ENCODE results near the gene FBXW11. TPM values are rescaled to one million over a fixed set of nuclear protein-coding genes. Genes with fewer than 3 reads are reported as not detected.

FBXW11 gene
- total RNA-seq, 1 donor from 2014 or later, result 84.0 TPM

DNA sequence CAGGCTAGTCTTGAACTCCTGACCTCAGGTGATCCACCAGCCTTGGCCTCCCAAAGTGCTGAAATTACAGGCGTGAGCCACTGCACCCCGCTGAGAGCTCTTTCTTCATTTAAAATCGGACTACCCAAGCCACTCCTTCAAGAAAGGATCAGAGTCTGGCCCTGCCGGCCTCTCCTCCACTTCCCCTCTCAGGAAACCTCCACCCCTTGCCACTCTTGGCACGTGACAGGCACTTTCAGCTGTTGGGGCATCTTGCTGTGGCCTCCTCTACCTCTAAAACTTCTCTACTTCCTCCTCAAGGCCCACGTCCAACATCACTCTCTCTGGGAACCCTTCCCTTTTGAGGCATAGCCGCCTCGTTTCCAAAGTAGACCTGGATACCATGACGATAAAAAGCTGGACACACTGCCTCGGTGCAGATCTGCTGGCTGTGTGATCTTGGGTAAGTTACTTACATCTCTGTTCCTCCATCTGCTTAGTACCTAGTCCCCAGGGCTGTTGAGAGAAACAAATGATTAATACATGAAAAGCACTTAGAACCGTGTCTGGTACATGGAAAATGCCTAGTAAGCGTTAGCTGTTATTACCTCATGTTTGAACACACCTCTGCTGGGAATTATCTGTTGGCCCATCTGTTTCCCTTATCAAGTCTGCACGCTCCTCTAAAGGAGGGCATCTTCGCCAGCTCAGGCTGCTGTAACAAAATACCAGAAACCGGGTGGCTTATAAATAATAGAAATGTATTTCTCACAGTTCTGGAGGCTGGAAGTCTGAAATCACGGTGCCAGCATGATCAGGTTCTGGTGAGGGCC, 165.5 kb downstream of the FBXW11 start:
- DNase-seq, result no peak

DNA sequence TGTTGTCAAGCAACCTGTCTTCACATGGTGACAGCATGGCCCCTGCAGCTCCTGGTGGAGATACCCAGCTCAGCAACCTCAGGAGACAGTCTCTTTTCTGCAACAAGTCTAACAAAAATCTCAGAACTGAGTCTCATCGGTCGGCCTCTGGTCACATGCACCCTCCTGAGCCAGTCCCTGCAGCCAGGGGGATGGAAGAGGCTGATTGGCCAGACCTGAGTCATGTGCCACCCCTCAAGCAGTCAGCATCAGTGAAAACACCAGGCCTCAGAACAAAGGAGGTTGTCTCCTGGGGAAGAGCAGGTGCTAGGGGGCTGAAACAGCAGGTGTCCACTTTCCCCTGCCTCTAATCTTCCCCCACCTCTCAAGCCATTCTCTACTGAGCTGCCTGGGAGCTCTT, 166.4 kb downstream of the FBXW11 start:
- DNase-seq, result no peak

DNA sequence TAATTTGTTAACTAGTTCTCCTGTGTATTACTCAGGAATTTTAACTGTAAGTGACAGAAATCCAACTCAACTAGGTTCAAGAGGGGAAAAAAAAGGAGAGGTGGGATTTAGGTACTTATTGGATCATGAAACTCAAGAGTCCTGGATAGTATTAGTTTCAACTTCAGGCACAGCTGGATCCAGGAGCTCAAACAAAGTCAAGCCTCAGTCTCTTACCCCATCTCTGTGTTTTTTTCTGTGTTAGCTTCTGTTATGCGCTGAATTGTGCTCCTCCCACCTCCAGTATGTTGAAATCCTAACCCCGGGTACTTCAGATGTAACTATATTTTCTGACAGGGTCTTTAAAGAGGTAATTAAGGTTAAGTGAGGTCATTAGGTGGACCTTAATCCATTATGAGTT, 167.3 kb downstream of the FBXW11 start:
- no peak for DNase-seq

DNA sequence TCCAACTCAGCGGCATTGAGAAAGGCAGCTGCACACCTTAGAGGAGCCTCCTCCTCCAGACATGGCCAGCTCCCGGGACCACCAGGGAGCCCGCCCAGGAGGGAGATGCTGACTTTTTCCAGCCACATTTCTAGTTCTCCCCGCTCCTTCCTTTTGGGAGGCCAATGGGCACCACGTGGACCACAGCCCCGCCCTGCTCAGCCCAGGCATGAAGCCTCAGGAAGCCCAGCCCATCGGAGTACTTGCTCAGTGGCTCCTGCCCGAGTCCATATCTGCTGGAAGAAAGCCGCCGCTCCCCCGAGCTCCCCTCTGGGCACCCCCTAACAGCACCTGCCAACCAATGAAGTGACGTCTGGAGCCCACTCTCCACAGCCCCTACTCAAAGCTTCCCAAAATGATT, 168.4 kb downstream of the FBXW11 start:
- no peak for DNase-seq

DNA sequence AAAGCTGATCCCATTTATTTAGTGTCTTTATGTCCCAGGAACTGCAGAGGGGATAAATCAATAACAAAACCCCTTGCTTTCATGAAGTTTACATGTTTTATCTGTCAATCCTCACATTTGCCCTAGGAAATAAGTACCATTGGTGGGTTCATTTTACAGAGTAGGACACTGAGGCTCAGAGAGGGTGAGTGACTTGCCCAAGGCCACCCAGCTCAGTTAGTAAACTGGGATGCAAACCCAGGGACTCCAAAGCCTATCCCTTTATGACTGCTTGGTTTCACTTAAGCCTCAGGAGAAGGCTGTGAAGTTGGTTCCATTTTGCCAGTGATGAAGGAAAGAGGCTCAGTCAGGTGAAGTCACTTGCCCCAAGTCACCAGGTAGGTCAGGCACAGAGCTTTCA, 168.9 kb downstream of the FBXW11 start:
- DNase-seq, result no peak

DNA sequence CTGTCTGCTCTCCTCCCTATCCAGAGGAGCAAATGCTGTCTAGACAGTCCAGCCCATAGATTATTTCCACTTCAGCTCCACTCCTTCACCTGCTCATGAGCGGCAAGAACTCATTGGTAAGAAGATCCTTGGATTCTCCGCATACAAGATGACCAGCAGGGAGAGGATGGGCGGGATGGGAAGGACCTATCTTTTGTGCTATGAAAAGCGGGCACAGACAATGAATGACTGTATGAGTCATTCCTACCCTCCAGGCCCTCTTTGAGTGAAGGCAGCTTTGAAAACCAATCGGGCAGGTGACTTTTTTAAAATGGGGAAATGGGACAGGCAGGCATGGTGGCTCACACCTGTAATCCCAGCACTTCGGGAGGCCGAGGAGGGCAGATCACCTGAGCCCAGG, 171.4 kb downstream of the FBXW11 start:
- no peak for DNase-seq

DNA sequence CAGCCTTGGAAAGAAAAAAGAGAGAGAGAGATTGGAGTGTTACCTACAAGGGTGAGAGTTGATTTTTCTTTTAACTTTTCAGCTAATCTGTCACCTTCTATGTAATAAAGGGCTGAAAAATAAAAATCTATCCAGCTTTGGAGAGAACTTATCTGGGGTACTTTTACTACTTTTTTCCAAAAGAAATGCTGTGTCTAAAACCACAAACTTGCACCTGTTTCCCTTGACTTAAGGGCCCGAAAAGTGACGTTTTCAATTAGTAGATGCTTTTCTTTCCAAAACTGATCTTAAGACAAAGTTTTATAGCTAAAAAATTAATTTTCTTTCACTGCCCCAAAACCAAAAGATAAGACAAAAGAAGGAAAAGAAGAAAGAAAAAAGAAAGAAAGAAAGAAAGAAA, 172.0 kb downstream of the FBXW11 start:
- no peak for DNase-seq

DNA sequence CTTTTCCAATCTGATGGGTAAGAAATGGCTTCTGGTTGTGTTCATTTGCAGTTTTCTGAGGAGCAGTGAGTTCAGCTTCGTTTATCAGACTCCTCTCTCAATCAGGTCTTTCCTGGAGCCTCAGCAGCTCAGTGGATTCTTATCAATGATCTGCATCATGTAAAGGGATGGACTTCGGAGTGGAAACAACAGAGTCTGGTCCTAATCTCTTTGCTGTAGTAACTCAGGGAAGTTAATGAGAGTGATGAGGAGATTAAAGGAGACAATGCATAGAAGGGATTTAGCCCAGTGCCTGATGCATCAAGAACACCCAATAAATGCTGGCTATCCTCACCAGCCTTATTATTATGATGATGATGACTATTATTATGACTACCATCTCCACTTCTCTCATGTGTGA, 173.7 kb downstream of the FBXW11 start:
- DNase-seq, result no peak

DNA sequence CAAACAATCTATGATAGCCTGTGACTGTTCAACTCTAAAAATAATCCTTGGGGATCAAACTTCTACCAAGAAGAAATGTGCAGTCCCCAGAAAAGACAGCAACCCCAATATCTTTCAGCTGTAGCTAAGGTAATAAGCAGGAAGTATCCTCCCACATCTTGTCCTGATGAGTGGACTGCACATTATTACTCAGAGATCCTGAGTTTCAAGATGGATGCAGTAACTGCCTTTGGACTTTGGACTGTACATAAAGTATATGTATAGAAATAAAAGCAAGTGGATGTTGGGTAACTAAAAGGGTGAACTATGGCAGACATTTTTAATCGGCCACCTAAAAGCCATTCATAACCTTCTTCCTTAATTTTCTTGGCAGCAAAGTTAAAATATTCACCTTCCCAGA, 175.8 kb downstream of the FBXW11 start:
- no peak for DNase-seq

DNA sequence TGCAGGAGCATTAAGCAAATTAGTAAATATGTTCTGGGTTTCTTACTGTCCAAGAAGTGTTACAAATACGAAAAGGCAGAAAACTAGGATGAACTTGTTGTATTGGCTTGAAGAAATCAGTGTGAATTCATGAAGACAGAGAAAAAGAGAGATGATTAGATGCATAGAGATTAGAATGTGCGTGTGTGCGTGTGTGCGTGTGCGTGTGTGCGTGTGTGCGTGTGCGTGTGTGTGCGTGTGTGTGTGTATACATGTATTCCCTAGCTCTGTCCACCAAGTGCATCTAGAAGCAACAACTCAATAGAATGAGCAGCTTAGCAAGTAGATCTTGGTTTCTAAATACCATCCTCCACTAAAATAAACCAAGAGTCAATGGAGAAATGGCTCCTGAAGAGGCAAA, 179.3 kb downstream of the FBXW11 start:
- DNase-seq, result no peak

DNA sequence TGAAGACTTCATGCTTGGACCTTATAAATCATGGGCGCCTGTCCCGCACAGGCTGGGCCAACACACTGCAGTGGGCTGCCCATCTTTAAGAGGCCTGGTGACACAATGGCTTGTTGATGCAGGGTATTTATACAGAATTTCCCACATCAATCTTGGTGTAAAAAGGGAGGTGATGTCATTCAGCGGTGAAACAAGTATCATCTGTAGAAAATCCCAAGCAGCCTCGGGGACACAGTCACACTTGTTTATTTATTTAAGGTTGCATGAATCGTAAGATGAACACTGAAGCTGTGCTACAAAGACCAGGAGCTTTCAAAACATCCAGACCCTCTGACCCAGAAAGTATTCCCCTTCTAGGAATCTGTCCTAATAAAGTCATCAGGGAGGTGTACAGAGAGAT, 180.3 kb downstream of the FBXW11 start:
- no peak for DNase-seq

DNA sequence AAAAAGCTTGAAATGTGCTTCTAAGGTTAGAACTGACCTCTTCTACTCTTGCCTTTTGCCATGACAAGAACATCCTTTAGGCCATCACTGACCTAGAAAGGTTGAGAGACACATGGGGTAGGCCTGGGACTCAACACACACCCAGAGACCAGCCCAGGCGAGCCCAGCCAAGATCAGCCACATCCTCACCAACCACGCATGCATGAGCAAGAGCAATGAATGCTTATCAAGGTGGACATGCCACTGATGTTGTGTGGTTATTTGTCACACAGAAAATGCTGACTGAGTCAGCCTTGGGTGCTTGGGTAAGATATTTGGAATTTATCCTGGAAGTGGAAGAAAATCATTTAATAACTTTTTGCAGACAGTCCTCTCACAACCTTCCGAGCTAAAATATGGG, 181.4 kb downstream of the FBXW11 start:
- no peak for DNase-seq

DNA sequence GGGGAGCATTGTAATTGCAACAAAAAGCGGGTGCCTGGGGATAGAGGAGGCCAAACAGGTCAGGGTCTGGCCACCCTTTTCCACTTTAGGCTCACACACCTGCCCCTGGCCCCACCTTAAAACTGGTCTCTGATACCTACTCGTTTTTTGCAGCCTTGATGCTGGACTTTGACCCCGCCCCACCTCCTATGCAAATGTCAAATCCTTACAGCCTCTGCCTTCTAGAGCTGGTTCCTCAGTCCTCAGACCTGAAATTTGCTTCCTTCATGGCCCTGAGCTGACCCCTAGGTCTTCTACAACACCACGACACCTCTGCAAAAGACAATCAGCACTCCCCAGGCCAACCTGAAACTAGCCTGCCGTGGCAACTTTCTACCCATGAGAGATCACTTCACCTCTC, 183.2 kb downstream of the FBXW11 start:
- DNase-seq, result no peak

DNA sequence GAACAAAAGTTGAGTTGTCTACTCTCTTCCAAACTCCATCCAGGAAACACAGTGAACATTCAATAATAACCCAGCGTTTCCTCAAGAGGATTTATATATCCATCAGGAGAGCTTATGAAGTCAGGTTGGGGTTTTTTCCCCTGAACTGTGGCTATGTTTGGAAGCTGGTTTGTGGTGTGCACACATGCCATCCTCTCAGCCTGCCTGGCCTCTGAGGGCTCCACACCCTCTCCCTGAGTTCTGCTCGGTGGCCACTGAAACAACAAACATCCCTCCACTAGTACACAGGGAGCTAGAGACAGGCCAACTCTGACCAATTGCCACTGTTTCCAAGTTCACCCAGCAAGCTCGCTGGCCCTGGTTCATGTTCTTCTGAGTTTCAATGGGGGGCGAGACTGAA, 185.2 kb downstream of the FBXW11 start:
- DNase-seq, result no peak

DNA sequence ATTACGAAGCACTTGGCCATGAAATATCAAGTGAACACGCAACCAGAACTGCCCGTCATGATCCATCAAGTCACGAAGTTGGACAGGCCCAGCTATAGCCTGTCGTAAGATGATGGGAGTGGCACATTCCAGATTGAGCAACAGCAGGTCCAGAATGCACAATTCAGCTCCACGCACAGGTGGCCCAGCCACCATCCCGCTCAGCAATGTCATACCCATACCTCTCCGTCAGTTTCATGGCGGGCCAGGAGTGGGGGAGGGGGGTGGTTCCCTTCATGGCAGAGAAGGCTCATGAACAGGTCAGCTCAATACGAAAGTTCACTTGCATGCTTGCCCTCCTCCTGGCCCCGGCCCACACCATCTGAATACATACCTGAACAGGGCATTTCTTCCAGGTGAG, 185.9 kb downstream of the FBXW11 start:
- no peak for DNase-seq

DNA sequence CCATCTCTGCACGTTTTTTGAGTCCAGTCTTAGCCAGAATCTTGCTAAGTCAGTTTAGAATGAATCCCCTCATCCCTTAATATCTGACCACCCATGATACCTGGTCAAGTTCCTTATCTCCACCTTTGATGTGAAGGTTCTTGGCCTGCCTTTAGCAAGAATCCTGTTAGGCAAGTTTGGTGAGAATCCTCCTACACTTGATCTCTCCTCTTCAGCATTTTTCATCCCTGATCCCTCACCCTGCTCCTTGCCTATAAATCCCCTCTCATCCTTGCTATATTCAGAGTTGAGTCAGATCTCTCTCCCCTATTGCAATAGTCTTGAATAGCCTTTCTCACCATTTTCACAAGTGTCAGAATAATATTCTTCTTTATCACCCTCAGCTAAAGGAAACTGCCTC, 189.8 kb downstream of the FBXW11 start:
- DNase-seq, result no peak

DNA sequence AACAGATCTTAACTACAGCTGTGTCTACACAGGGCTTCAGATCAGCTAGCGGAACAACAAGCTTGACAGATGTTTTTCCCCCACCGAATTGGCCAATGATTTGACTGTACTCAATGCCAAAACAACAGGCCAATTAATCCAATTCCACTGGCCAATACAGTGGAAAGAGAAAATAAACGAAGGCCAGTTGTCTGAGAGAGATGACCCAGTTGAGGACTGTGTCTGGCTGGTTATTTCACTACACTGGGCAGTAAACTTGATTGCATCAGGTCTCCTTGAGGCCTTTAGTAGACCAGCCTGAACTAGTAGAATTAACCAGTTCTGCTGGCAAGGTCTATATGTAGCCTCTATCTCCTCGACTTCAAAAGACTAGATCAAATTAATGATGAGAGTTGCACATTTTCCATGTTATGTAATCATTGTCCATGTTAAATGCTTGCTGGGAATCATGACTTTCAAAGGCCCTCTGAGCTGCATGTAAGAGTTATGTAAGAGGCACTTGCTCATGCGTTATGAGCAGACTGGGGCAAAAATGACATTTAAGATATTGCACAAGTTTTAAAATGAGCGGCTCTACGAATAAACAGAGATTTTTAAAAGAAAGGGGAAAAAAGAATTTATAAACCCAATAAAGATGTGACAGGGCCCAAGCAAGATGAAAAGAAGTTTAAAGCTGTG, 192.5 kb downstream of the FBXW11 start:
- DNase-seq, result no peak

DNA sequence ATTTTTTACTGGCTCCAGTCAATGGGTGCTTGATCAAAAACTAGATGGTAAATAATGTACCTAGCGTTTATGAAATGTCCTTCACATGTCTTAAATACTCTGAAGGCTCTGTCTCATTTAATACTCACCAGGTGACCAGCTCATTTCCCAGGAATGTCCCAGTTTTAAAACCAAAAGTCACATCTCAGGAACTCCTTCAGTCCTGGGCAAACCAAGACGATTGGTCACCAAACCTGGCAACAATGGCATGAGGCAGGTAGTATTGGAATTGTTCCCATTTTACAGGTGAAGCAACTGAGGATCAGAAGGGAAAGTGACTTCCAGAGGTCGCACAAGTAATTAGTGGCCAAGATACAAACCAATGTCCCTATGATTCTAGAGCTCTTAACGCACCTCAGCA, 193.2 kb downstream of the FBXW11 start:
- no peak for DNase-seq

Other genes with a start within 250 kb of the FBXW11 start
- not detected for gene SMIM23, start 220.8 kb downstream of the FBXW11 start, total RNA-seq
- 14.9 TPM for gene STK10, start 181.6 kb upstream of the FBXW11 start, total RNA-seq
- not detected for gene EFCAB9, start 187.5 kb upstream of the FBXW11 start, total RNA-seq